ENCODE data around the gene PPP2R2C.

DNA sequence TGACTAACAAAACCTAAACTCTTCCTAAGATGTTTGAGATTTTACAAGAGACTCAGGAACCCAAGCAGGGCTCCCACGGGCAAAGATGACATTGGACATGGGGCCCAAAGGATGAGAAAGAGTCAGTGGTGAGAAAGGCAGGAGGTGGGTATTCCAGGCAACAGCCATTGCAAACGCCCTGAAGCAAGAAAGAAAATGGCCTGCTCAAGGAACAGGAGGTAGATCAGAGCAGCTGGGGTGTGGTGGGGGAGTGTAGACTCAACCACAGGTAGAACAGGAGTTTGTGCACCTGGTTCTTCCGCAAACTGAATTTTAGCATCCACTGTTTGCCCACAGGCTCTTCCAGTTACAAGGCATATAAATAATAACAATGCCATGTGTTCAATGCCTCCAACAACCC lies 3.3 kb downstream of the PPP2R2C start:
- TF ChIP-seq CTCF (IDR thresholded peaks at IDR 0.05 in 8 of 11, conservative IDR thresholded peaks at IDR 0.05 in 3 of 11) (no peak), POLR2AphosphoS5 (IDR thresholded peaks at IDR 0.05) (no peak)
